GM13977 (cell line): ENCODE measurements around the gene EIF4G1.

Source experiments
- DNase-seq: peaks from one replicate; pipeline ENCODE4 v3.0.0; 2012; ENCODE audit warnings: low spot score
- CTCF ChIP-seq: IDR thresholded peaks from 2 replicates; pipeline ENCODE4 v1.5.1; 2012; ENCODE audit warnings: mild to moderate bottlenecking, control low read depth; ENCODE audit not compliant: insufficient read depth; ENCODE audit errors: extremely low read depth, missing control alignments
- in situ Hi-C: fragments of 300-500 bp; cut with MboI; formaldehyde crosslinking; loops from one replicate; pipeline ENCODE4 v1.12.0; 2022; ENCODE audit warnings: low sequenced_read_pairs, low pct_unique_long_range_greater_than_20kb, mixed read lengths, inconsistent platforms; ENCODE audit not compliant: unreplicated experiment

The EIF4G1 gene

DNA sequence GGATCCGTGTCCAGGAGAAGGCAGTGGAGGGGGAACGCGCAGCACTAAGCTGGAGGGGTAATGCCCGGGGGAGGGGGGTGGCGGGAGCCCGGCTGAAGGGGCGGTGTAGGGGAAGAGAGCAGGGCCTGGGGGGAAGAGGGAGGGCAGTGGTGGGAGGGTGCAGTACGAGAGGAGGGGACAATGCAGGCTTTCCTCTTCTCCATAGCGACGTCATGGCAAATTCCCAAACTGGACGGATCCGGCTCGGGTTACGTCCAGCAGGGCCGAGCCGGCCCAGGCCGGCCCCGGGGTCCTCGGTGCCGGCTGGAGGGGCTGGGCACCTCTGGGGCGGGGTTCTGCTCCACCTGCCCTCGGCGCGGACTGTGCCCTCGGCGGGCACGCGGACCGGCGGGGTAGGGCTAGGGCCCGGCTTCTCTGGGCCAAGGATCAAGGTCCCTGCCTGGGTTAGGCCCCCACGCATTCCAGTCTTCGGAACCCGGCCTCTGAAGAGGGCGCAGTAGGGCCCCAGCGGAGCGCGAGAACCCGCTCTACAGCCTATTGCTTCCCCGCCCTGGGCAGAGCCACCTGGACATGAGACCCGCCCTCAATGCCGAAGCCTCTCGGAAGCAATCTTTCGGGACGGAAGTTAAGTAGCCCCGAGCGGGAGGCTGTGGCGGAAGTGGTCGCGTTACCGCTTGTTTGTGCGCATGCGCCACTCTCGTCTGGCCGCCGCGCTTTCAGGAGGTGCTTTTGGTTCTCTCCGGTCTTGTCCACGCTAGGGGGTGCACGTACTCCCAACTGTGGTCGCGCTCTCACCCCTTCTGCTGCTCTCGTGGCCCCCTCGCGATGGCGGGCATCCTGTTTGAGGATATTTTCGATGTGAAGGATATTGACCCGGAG is 48.5 kb downstream of the EIF4G1 start:
- peak; percentile 98 for DNase-seq
- in situ Hi-C loops, result no loop called here
- TF ChIP-seq CTCF, result peak; percentile 77

GRCh38 chr3:184366619-184367289 is 52.3 kb downstream of the EIF4G1 start:
- DNase-seq, result no peak
- no peak for TF ChIP-seq CTCF
- in situ Hi-C loops, result no loop called here

GRCh38 chr3:184368116-184368515 is 53.7 kb downstream of the EIF4G1 start:
- TF ChIP-seq CTCF, result no peak
- in situ Hi-C loops, result no loop called here
- DNase-seq, result no peak

- no peak for TF ChIP-seq CTCF
- in situ Hi-C loops, result no loop called here
- no peak for DNase-seq
These were observed 54.3 kb downstream of the EIF4G1 start for GRCh38 chr3:184368586-184369183.

DNA sequence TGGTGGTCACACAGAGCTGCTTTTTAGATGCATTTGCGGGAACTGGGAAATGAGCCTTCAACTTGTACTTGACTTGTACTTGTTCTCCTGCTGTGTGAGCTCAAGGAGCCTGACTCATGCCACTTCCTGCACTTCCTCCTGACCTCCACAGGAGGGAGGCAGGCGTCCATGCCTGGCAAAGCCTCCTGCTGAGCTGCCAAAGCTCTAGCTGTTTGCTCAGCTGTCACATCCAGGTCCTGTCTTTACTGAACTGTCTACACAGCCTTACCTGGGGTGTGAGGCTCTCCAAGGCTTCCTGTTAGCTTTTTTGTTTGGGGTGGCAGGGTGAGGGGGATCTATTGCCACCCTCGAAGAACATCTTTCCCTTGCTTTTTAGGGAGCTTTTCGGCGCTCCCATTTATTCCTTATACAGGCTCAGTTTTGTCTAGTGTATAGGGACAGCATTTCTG is 57.2 kb downstream of the EIF4G1 start:
- in situ Hi-C loops, result no loop called here
- TF ChIP-seq CTCF, result peak; percentile 88
- peak; percentile 83 for DNase-seq

- DNase-seq, result no peak
- in situ Hi-C loops, result no loop called here
- TF ChIP-seq CTCF, result no peak
These were observed 58.0 kb downstream of the EIF4G1 start for GRCh38 chr3:184372296-184372821.
